Esophagus mucosa (tissue), 1 donor: ENCODE measurements around the gene POP4. TPM values are rescaled to one million over a fixed set of nuclear protein-coding genes. Genes with fewer than 3 reads are reported as not detected.

Source experiments
- ATAC-seq: fragments of 200-7000 bp; cut with Tn5 transposase; one replicate; pipeline ENCODE4 v1.9.1; 2020
- total RNA-seq: library from RNA; stranded (reverse); gene quantifications from one replicate; pipeline ENCODE4 v1.2.4, GENCODE V29; 2023
- donor health status: DM: yes; HTN: yes; CAD: no.

POP4 gene
- total RNA-seq, 1 donor from 2014 or later, result 49.3 TPM

GRCh38 chr19:29664753-29665214 is 58.7 kb downstream of the POP4 start:
- no peak for ATAC-seq

GRCh38 chr19:29665215-29665825 is 59.2 kb downstream of the POP4 start, which contains the start of gene PLEKHF1:
PLEKHF1 (plus strand) TSS chr19:29665461; CDS start chr19:29673840, 8,379 bp downstream.
- ATAC-seq, result peak; percentile 92

- peak; percentile 7 for ATAC-seq
Observed at GRCh38 chr19:29665826-29666577, 59.9 kb downstream of the POP4 start.

Other genes with a start within 250 kb of the POP4 start
- not detected for gene VSTM2B, start 80.3 kb upstream of the POP4 start, total RNA-seq
- 4.4 TPM for gene PLEKHF1, start 59.2 kb downstream of the POP4 start, total RNA-seq
- gene C19orf12, start 109.0 kb downstream of the POP4 start, total RNA-seq, result 8.1 TPM
- gene CCNE1, start 205.7 kb downstream of the POP4 start, total RNA-seq, result 3.7 TPM